8988T (cell line): ENCODE data around the gene TXNDC16.

Experiments used
- DNase-seq: peaks from one replicate; pipeline ENCODE4 v3.0.0; 2011

Gene TXNDC16

GRCh38 chr14:52446355-52446754 lies 106.0 kb downstream of the TXNDC16 start:
- DNase-seq, result no peak

GRCh38 chr14:52443506-52443905 lies 108.8 kb downstream of the TXNDC16 start:
- no peak for DNase-seq

- no peak for DNase-seq
These were observed 109.7 kb downstream of the TXNDC16 start for GRCh38 chr14:52442602-52443001.

- DNase-seq, result no peak
These were observed 110.1 kb downstream of the TXNDC16 start for GRCh38 chr14:52442166-52442565.

GRCh38 chr14:52439476-52439875 lies 112.8 kb downstream of the TXNDC16 start:
- DNase-seq, result no peak

GRCh38 chr14:52434955-52435354 lies 117.3 kb downstream of the TXNDC16 start:
- DNase-seq, result no peak

GRCh38 chr14:52430474-52430873 lies 121.8 kb downstream of the TXNDC16 start:
- no peak for DNase-seq

- no peak for DNase-seq
These were observed 122.9 kb downstream of the TXNDC16 start for GRCh38 chr14:52429451-52429850.

GRCh38 chr14:52427460-52427859 lies 124.8 kb downstream of the TXNDC16 start:
- DNase-seq, result no peak

GRCh38 chr14:52422650-52423356 lies 129.5 kb downstream of the TXNDC16 start:
- no peak for DNase-seq

- no peak for DNase-seq
These were observed 135.2 kb downstream of the TXNDC16 start for GRCh38 chr14:52417139-52417538.

- DNase-seq, result no peak
These were observed 138.4 kb downstream of the TXNDC16 start for GRCh38 chr14:52413729-52414408.

- no peak for DNase-seq
These were observed 139.9 kb downstream of the TXNDC16 start for GRCh38 chr14:52412426-52412825.

- no peak for DNase-seq
These were observed 147.0 kb downstream of the TXNDC16 start for GRCh38 chr14:52405314-52405713.

- no peak for DNase-seq
These were observed 149.3 kb downstream of the TXNDC16 start for GRCh38 chr14:52402812-52403526.

GRCh38 chr14:52400846-52401245 lies 151.5 kb downstream of the TXNDC16 start:
- DNase-seq, result no peak

GRCh38 chr14:52399921-52400595 lies 152.2 kb downstream of the TXNDC16 start:
- no peak for DNase-seq

- no peak for DNase-seq
These were observed 153.2 kb downstream of the TXNDC16 start for GRCh38 chr14:52399104-52399503.

GRCh38 chr14:52397844-52398243 lies 154.5 kb downstream of the TXNDC16 start:
- DNase-seq, result no peak

- no peak for DNase-seq
These were observed 156.6 kb downstream of the TXNDC16 start for GRCh38 chr14:52395728-52396127.

GRCh38 chr14:52391881-52392615 lies 160.3 kb downstream of the TXNDC16 start:
- DNase-seq, result no peak
